ENCODE results near the gene OTOP2.
A peak's percentile ranks its signal among the peaks of the same experiment; 100 is the strongest.

OTOP2 gene

GRCh38 chr17:74883241-74883745, 40.8 kb upstream of the OTOP2 start:
- DNase-seq (ENCODE audit: low read depth in 1 of 2, low spot score in 1 of 2), result peak in 1 of 2 experiments; percentile 23
- no peak overlapping the region for H3K4me3 ChIP-seq (replicated peaks; ENCODE audit: insufficient read depth, low read length)
- TF ChIP-seq REST (IDR thresholded peaks at IDR 0.05; ENCODE audit: insufficient replicate concordance, low read depth), result no peak
- H3K27me3 ChIP-seq (ENCODE audit: insufficient read depth, poor library complexity, severe bottlenecking), result no peaks in the 10 kb centered on the region
- H3K27ac ChIP-seq (replicated peaks), result no peak overlapping the region

GRCh38 chr17:74888469-74888868, 35.6 kb upstream of the OTOP2 start:
- Histone ChIP-seq H3K27me3 (ENCODE audit: insufficient read depth, poor library complexity, severe bottlenecking) (peaks cover 15% of the 10 kb centered on the region), H3K4me3 (replicated peaks; ENCODE audit: insufficient read depth, low read length) (no peak overlapping the region), H3K27ac (replicated peaks) (no peak overlapping the region)
- DNase-seq (ENCODE audit: low read depth in 1 of 2, low spot score in 1 of 2), result no peak
- TF ChIP-seq GABPA (IDR thresholded peaks at IDR 0.05; ENCODE audit: low read depth) (no peak), REST (IDR thresholded peaks at IDR 0.05; ENCODE audit: insufficient replicate concordance, low read depth) (no peak), POLR2AphosphoS5 (IDR thresholded peaks at IDR 0.05; ENCODE audit: low read depth) (no peak), CTCF (IDR thresholded peaks at IDR 0.05; ENCODE audit: insufficient read depth, low read length) (no peak), SPI1 (IDR thresholded peaks at IDR 0.05; ENCODE audit: borderline replicate concordance, low read depth) (no peak)

GRCh38 chr17:74890554-74890953, 33.5 kb upstream of the OTOP2 start:
- H3K27ac ChIP-seq (replicated peaks), result no peak overlapping the region
- H3K4me3 ChIP-seq (replicated peaks; ENCODE audit: insufficient read depth, low read length), result no peak overlapping the region
- DNase-seq (ENCODE audit: low read depth in 1 of 2, low spot score in 1 of 2), result no peak
- peaks cover 29% of the 10 kb centered on the region for H3K27me3 ChIP-seq (ENCODE audit: insufficient read depth, poor library complexity, severe bottlenecking)
- TF ChIP-seq GABPA (IDR thresholded peaks at IDR 0.05; ENCODE audit: low read depth), result no peak

- TF ChIP-seq POLR2AphosphoS5 (IDR thresholded peaks at IDR 0.05; ENCODE audit: low read depth) (no peak), REST (IDR thresholded peaks at IDR 0.05; ENCODE audit: insufficient replicate concordance, low read depth) (no peak)
- Histone ChIP-seq H3K4me3 (replicated peaks; ENCODE audit: insufficient read depth, low read length) (no peak overlapping the region), H3K27ac (replicated peaks) (no peak overlapping the region), H3K27me3 (ENCODE audit: insufficient read depth, poor library complexity, severe bottlenecking) (peaks cover 29% of the 10 kb centered on the region)
- DNase-seq (ENCODE audit: low read depth in 1 of 2, low spot score in 1 of 2), result no peak
Observed at GRCh38 chr17:74892013-74892841, 31.8 kb upstream of the OTOP2 start.
